ENCODE measurements around the gene GDF10. TPM values are rescaled to one million over a fixed set of nuclear protein-coding genes. Genes with fewer than 3 reads are reported as not detected.

Gene GDF10
- total RNA-seq, 2 experiments from 2014 or later = not detected

DNA sequence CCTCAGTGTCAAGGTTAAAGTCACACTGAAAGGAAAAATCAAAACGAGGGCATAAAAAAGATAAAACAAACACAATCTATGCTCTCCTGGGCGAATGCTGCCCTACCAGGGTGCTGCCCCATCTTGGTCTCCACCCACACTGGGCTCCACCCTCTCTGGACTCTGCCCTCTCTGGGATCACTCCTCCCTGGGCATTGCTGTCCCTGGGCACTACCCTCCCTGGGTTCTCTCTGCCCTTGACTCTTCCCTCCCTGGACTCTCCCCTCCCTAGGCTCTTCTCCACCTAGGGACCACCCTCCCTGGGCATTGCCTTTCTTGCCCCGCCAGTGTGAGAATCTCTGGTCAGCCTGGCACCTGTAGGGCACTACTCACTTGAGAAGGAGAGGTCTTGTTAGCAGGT, 30.8 kb downstream of the GDF10 start:
- no peak overlapping the region for H3K4me3 Mint-ChIP-seq
- H3K27me3 Mint-ChIP-seq (ENCODE audit: low read depth) = peaks cover 2% of the 10 kb centered on the region
- no peak for ATAC-seq
- no peak overlapping the region for H3K27ac Mint-ChIP-seq
- H3K36me3 Mint-ChIP-seq (ENCODE audit: low read depth) = no peaks in the 10 kb centered on the region
- ChIA-PET CTCF (no interaction called here), POLR2A (no interaction called here)
- no peaks in the 10 kb centered on the region for H3K9me3 Mint-ChIP-seq (ENCODE audit: insufficient read depth)
- no peak for DNase-seq
- H3K4me1 Mint-ChIP-seq (ENCODE audit: low read depth) = no peaks in the 10 kb centered on the region

GRCh38 chr10:47331491-47331890, 31.5 kb downstream of the GDF10 start:
- POLR2A ChIA-PET = no interaction called here
- DNase-seq (no peak), ATAC-seq (no peak)
- H3K9me3 Mint-ChIP-seq (ENCODE audit: insufficient read depth) = no peaks in the 10 kb centered on the region
- CTCF ChIA-PET = no interaction called here
- H3K27ac Mint-ChIP-seq = no peak overlapping the region
- H3K36me3 Mint-ChIP-seq (ENCODE audit: low read depth) = no peaks in the 10 kb centered on the region
- no peak overlapping the region for H3K4me3 Mint-ChIP-seq
- H3K4me1 Mint-ChIP-seq (ENCODE audit: low read depth) = no peaks in the 10 kb centered on the region
- H3K27me3 Mint-ChIP-seq (ENCODE audit: low read depth) = peaks cover 2% of the 10 kb centered on the region

GRCh38 chr10:47331954-47332353, 32.0 kb downstream of the GDF10 start:
- H3K4me3 Mint-ChIP-seq = no peak overlapping the region
- CTCF ChIA-PET = interaction anchor here (1.2 kb wide), 1 partner anchor 285 kb away, joined by 3 read pairs; no protein-coding TSS in a partner anchor

DNA sequence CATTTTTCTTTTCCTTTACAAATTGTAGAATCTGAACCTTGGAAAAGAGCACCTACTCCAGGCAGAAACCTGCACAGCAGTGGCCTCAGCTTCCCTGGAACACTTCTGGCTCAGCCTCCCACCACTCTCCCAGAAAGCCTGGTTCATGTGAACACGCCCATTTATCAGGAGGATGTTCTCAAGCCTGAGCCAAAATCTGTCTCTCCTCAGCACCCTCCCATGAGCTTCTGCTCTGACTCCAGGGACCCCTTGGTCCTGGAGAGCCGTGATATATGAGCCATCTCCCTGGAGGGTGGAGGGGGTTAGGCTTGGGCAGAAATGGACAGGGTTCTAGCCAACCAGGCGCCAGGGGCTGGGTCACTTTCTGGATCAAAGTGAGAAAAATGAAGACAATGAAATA, 32.4 kb downstream of the GDF10 start:
- ATAC-seq = no peak

More at GRCh38 chr10:47331954-47332353, 32.0 kb downstream of the GDF10 start:
- DNase-seq = no peak
- no peaks in the 10 kb centered on the region for H3K36me3 Mint-ChIP-seq (ENCODE audit: low read depth)
- H3K27me3 Mint-ChIP-seq (ENCODE audit: low read depth) = peaks cover 2% of the 10 kb centered on the region
- POLR2A ChIA-PET = no interaction called here
- no peaks in the 10 kb centered on the region for H3K4me1 Mint-ChIP-seq (ENCODE audit: low read depth)
- H3K9me3 Mint-ChIP-seq (ENCODE audit: insufficient read depth) = no peaks in the 10 kb centered on the region
- no peak for ATAC-seq
- H3K27ac Mint-ChIP-seq = no peak overlapping the region

GRCh38 chr10:47332946-47333345, 32.9 kb downstream of the GDF10 start:
- ChIA-PET CTCF (interaction anchor here (1.2 kb wide), 1 partner anchor 286 kb away, joined by 3 read pairs; no protein-coding TSS in a partner anchor), POLR2A (no interaction called here)
- Mint-ChIP-seq H3K4me3 (no peak overlapping the region), H3K27ac (no peak overlapping the region), H3K9me3 (ENCODE audit: insufficient read depth) (no peaks in the 10 kb centered on the region), H3K4me1 (ENCODE audit: low read depth) (no peaks in the 10 kb centered on the region), H3K36me3 (ENCODE audit: low read depth) (no peaks in the 10 kb centered on the region), H3K27me3 (ENCODE audit: low read depth) (peaks cover 2% of the 10 kb centered on the region)
- DNase-seq = no peak
- ATAC-seq = no peak

More for the DNA sequence above, 32.4 kb downstream of the GDF10 start:
- Mint-ChIP-seq H3K9me3 (ENCODE audit: insufficient read depth) (no peaks in the 10 kb centered on the region), H3K27me3 (ENCODE audit: low read depth) (peaks cover 2% of the 10 kb centered on the region), H3K27ac (no peak overlapping the region), H3K4me1 (ENCODE audit: low read depth) (no peaks in the 10 kb centered on the region), H3K4me3 (no peak overlapping the region), H3K36me3 (ENCODE audit: low read depth) (no peaks in the 10 kb centered on the region)
- ChIA-PET CTCF (interaction anchor here (1.2 kb wide), 1 partner anchor 285 kb away, joined by 3 read pairs; no protein-coding TSS in a partner anchor), POLR2A (no interaction called here)
- DNase-seq = no peak

DNA sequence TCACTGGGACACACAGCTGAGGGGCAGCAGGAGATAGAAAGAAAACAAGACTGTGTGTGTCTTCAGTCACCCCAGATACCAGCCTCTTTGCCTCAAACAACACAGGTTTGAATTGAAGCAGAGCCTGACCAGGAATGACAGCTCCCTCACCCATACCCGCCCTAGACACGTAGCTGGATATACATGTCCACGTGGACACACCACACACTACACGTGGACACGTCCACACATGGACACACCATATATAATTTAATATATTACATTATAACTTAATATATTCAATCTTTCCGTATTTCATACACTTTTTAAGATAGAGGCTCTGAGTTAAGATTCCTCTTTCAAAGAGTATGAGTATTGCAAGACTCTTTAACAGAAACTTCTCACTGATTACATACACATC, 33.5 kb downstream of the GDF10 start:
- H3K27me3 Mint-ChIP-seq (ENCODE audit: low read depth) = peaks cover 2% of the 10 kb centered on the region
- no peaks in the 10 kb centered on the region for H3K4me1 Mint-ChIP-seq (ENCODE audit: low read depth)
- no peak for DNase-seq
- H3K36me3 Mint-ChIP-seq (ENCODE audit: low read depth) = no peaks in the 10 kb centered on the region
- H3K27ac Mint-ChIP-seq = no peak overlapping the region
- ATAC-seq = no peak
- ChIA-PET CTCF (no interaction called here), POLR2A (no interaction called here)
- H3K4me3 Mint-ChIP-seq = no peak overlapping the region
- no peaks in the 10 kb centered on the region for H3K9me3 Mint-ChIP-seq (ENCODE audit: insufficient read depth)

DNA sequence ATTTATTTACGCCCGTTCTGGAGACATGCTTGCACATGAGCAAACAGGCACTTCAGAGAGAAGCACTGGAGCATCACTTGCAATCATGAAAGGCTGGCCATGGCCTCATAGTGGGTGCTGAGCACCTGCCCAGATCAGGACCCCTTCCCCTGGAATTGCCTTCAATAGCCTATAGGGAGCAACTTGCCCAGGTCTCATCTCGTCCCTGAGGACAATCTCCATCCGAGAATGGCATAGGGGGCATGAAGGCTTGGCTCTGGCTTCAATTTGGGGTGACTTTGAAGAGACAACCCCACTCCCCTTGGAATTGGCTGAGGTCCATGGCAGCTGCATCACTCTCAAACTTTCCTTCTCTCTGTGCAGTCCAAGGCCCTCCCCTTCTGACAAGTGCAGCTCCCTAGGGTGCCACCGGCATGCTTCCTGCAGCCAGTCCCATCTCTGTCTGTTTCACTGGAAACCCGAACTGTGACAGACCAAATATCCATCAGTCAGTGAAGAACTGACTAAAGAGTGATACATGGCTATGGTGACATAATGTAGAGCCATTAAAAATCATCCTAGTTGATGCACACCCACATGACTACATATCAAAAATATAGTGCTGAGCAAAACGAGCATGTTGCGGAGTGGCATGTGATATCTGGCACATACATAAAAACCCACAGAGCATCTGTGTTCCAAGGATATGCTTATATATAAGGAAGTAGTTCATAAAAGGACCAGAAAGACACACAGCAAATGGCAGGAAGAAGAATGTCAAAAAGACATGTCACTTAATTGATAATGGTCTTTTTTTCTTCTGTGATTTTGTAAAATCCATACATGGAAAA, 34.7 kb downstream of the GDF10 start:
- no peak for ATAC-seq
- peaks cover 2% of the 10 kb centered on the region for H3K27me3 Mint-ChIP-seq (ENCODE audit: low read depth)
- POLR2A ChIA-PET = no interaction called here
- H3K4me3 Mint-ChIP-seq = no peak overlapping the region
- CTCF ChIA-PET = no interaction called here
- H3K36me3 Mint-ChIP-seq (ENCODE audit: low read depth) = no peaks in the 10 kb centered on the region
- H3K9me3 Mint-ChIP-seq (ENCODE audit: insufficient read depth) = no peaks in the 10 kb centered on the region
- H3K27ac Mint-ChIP-seq = no peak overlapping the region
- no peak for DNase-seq
- no peaks in the 10 kb centered on the region for H3K4me1 Mint-ChIP-seq (ENCODE audit: low read depth)

DNA sequence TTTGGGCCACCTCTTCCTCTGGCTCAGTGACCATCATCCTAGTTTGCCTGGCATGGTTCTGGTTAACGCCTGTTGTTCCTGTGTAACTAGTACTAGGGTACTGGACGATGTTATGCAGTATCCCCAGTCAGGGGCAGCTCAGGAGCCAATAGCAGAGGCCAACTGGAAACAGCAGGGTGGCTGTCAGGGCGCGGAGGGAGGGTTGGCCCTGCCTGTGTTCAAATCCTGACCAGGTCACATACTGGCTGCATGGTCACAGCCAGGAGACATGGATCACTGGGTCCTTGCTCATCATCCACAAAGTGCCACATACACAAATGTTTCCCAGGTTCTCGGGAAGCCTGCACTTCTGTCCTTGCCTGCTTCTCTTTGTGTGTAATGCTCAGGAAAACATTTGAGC, 35.9 kb downstream of the GDF10 start:
- ChIA-PET CTCF (no interaction called here), POLR2A (no interaction called here)
- ATAC-seq (no peak), DNase-seq (no peak)
- Mint-ChIP-seq H3K4me3 (no peak overlapping the region), H3K27me3 (ENCODE audit: low read depth) (peaks cover 2% of the 10 kb centered on the region), H3K9me3 (ENCODE audit: insufficient read depth) (no peaks in the 10 kb centered on the region), H3K27ac (no peak overlapping the region), H3K4me1 (ENCODE audit: low read depth) (no peaks in the 10 kb centered on the region), H3K36me3 (ENCODE audit: low read depth) (no peaks in the 10 kb centered on the region)

GRCh38 chr10:47336387-47337134, 36.6 kb downstream of the GDF10 start:
- Mint-ChIP-seq H3K9me3 (ENCODE audit: insufficient read depth) (no peaks in the 10 kb centered on the region), H3K4me3 (no peak overlapping the region), H3K4me1 (ENCODE audit: low read depth) (no peaks in the 10 kb centered on the region), H3K27ac (no peak overlapping the region), H3K27me3 (ENCODE audit: low read depth) (peaks cover 2% of the 10 kb centered on the region), H3K36me3 (ENCODE audit: low read depth) (no peaks in the 10 kb centered on the region)
- no peak for ATAC-seq
- ChIA-PET CTCF (interaction anchor here (0.7 to 1.3 kb wide), 2 partner anchors 311 to 312 kb away, joined by 3 to 5 read pairs; no protein-coding TSS in a partner anchor), POLR2A (no interaction called here)
- DNase-seq = no peak

DNA sequence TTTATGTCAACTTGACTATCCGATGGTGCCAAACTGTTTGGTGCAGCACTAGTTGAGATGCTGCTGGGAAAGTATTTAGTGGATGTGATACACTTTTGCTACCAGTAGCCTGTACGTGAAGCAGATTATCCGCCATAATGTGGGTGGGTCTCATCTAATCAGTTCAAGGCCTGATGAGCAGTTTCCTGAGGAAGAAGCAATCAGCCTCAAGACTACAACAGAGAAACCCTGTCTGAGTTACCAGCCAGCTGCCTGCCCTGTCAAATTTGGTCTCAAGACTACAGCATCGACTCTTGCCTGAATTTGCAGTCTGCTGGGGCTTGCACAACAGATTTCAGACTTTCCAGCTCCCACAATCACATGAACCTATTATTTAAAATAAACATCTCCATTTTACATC, 37.3 kb downstream of the GDF10 start:
- ATAC-seq (no peak), DNase-seq (no peak)
- Mint-ChIP-seq H3K27ac (no peak overlapping the region), H3K36me3 (ENCODE audit: low read depth) (no peaks in the 10 kb centered on the region), H3K9me3 (ENCODE audit: insufficient read depth) (no peaks in the 10 kb centered on the region), H3K27me3 (ENCODE audit: low read depth) (peaks cover 2% of the 10 kb centered on the region), H3K4me3 (no peak overlapping the region), H3K4me1 (ENCODE audit: low read depth) (no peaks in the 10 kb centered on the region)
- CTCF ChIA-PET = interaction anchor here (0.7 to 1.3 kb wide), 2 partner anchors 311 to 313 kb away, joined by 3 to 5 read pairs; no protein-coding TSS in a partner anchor
- POLR2A ChIA-PET = no interaction called here

DNA sequence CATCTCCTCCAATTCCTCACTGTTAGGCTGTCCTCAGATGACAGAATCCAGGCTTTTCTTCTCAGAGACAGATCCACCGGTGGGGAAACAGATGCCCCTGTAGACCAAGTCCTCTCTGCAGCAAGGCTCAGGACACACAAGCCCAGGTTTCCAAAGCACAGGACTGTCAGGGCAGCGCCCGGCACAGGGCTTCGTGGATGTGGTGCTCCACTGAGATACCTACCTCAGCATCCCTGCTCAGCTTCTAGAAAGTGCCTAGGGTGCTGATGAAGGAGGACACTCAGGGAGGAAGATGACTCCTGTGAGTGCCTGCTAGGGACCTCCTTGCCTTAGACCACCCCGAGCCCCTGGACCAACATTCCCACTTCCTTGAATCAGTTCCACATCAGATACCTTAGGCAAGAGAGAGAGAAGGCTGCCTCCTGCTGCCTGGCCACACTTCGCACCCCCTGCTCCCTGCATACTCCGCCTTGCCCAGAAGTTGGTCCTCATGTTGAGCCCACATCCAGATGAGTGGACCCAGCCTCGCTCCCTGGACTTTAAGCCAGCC, 39.3 kb downstream of the GDF10 start:
- ATAC-seq (no peak), DNase-seq (no peak)
- Mint-ChIP-seq H3K4me3 (no peak overlapping the region), H3K27ac (no peak overlapping the region), H3K4me1 (ENCODE audit: low read depth) (no peaks in the 10 kb centered on the region), H3K36me3 (ENCODE audit: low read depth) (no peaks in the 10 kb centered on the region), H3K27me3 (ENCODE audit: low read depth) (no peaks in the 10 kb centered on the region), H3K9me3 (ENCODE audit: insufficient read depth) (no peaks in the 10 kb centered on the region)
- CTCF ChIA-PET = interaction anchor here (1.0 to 2.4 kb wide), 4 partner anchors 26 to 315 kb away, joined by 3 to 14 read pairs (median 9); no protein-coding TSS in a partner anchor
- POLR2A ChIA-PET = no interaction called here

Data from activated CD8-positive, alpha-beta T cell treated with anti-CD3 and anti-CD28 coated beads, Interleukin-2, amount 10 ng/mL, durations not matched to agents 7 days and 5 days (primary cell).